HepG2 (cell line): ENCODE measurements around the gene SBNO2. TPM values are rescaled to one million over a fixed set of nuclear protein-coding genes. Genes with fewer than 3 reads are reported as not detected.

ENCODE experiments used
- ATAD3A ChIP-seq: sonication (generic); formaldehyde crosslinking; IDR thresholded peaks from 2 replicates; pipeline ENCODE4 v1.4.0; 2020; ENCODE audit warnings: missing genetic modification reagents
- GPBP1L1 ChIP-seq: sonication (generic); formaldehyde crosslinking; IDR thresholded peaks from 2 replicates; pipeline ENCODE4 v1.5.0; 2020; ENCODE audit warnings: mild to moderate bottlenecking, missing genetic modification reagents
- GTF3A ChIP-seq: sonication (generic); formaldehyde crosslinking; conservative IDR thresholded peaks from 2 replicates; pipeline ENCODE4 v1.4.0; 2020; ENCODE audit warnings: mild to moderate bottlenecking, missing genetic modification reagents
- HMG20B ChIP-seq: conservative IDR thresholded peaks from 2 replicates; pipeline ENCODE4 v1.6.1; 2016; ENCODE audit warnings: missing genetic modification reagents, missing compliant biosample characterization
- HNF4A ChIP-seq: sonication (generic); formaldehyde crosslinking; IDR thresholded peaks from 2 replicates; pipeline ENCODE4 v1.4.0; 2020; ENCODE audit warnings: missing genetic modification reagents
- LBX2 ChIP-seq: sonication (generic); formaldehyde crosslinking; IDR thresholded peaks from 2 replicates; pipeline ENCODE4 v1.5.0; 2020; ENCODE audit warnings: missing genetic modification reagents, mild to moderate bottlenecking, borderline replicate concordance
- NFE2 ChIP-seq: sonication (generic); formaldehyde crosslinking; IDR thresholded peaks from 2 replicates; pipeline ENCODE4 v1.4.0; 2020; ENCODE audit warnings: missing genetic modification reagents
- RORA ChIP-seq: sonication (generic); formaldehyde crosslinking; IDR thresholded peaks from 2 replicates; pipeline ENCODE4 v1.5.0; 2020; ENCODE audit warnings: mild to moderate bottlenecking, missing genetic modification reagents, moderate library complexity
- SNAPC2 ChIP-seq: sonication (generic); formaldehyde crosslinking; IDR thresholded peaks from 2 replicates; pipeline ENCODE4 v1.8.1; 2022; ENCODE audit warnings: mild to moderate bottlenecking, missing genetic modification reagents
- SYNCRIP ChIP-seq: fragments of 200-400 bp; formaldehyde crosslinking; IDR thresholded peaks from 2 replicates; pipeline ENCODE4 v1.6.1; 2018; ENCODE audit warnings: mild to moderate bottlenecking, low read depth, low read length; ENCODE audit not compliant: insufficient read depth
- THYN1 ChIP-seq: sonication (generic); formaldehyde crosslinking; IDR thresholded peaks from 2 replicates; pipeline ENCODE4 v1.8.1; 2023; ENCODE audit warnings: low read depth, mild to moderate bottlenecking, moderate library complexity, missing genetic modification reagents, borderline replicate concordance
- TRIM24 ChIP-seq: sonication (generic); formaldehyde crosslinking; IDR thresholded peaks from 2 replicates; pipeline ENCODE4 v1.8.0; 2022; ENCODE audit warnings: mild to moderate bottlenecking, missing genetic modification reagents
- ZFP37 ChIP-seq: sonication (generic); formaldehyde crosslinking; IDR thresholded peaks from 2 replicates; pipeline ENCODE4 v1.4.0; 2020; ENCODE audit warnings: missing genetic modification reagents, borderline replicate concordance
- ZNF496 ChIP-seq: sonication (generic); formaldehyde crosslinking; IDR thresholded peaks from 2 replicates; pipeline ENCODE4 v1.8.1; 2023; ENCODE audit warnings: mild to moderate bottlenecking, moderate library complexity, missing genetic modification reagents; ENCODE audit not compliant: insufficient replicate concordance
- ZNF503 ChIP-seq: sonication (generic); formaldehyde crosslinking; IDR thresholded peaks from 2 replicates; pipeline ENCODE4 v1.4.0; 2020; ENCODE audit warnings: missing genetic modification reagents
- ZNF614 ChIP-seq: IDR thresholded peaks from 2 replicates; pipeline ENCODE4 v1.6.1; 2018; ENCODE audit warnings: missing biosample characterization, missing genetic modification reagents, inconsistent platforms, borderline replicate concordance
- ZNF646 ChIP-seq: sonication (generic); formaldehyde crosslinking; IDR thresholded peaks from 2 replicates; pipeline ENCODE4 v1.9.0; 2021; ENCODE audit warnings: mild to moderate bottlenecking, missing genetic modification reagents
- ZNF772 ChIP-seq: sonication (generic); formaldehyde crosslinking; IDR thresholded peaks from 2 replicates; pipeline ENCODE4 v1.5.0; 2020; ENCODE audit warnings: mild to moderate bottlenecking, missing genetic modification reagents
- ZNF773 ChIP-seq: sonication (generic); formaldehyde crosslinking; IDR thresholded peaks from 2 replicates; pipeline ENCODE4 v1.4.0; 2020; ENCODE audit warnings: missing genetic modification reagents, borderline replicate concordance
- ZZZ3 ChIP-seq: sonication (generic); formaldehyde crosslinking; IDR thresholded peaks from 2 replicates; pipeline ENCODE4 v1.4.0; 2020; ENCODE audit warnings: missing genetic modification reagents, mild to moderate bottlenecking, borderline replicate concordance
- polyA plus RNA-seq, 8 experiments: library from polyadenylated mRNA; depleted of rRNA in 3 of 8; stranded (reverse) in 7 of 8; unstranded in 1 of 8; fragments of >200 nt; fragmentation: Illumina TruSeq in 4 of 8; extraction: Trizol in 4 of 8; gene quantifications; 2 replicates each; pipeline versions ENCODE4 v1.2.1 to v1.2.3, GENCODE V29; 2011 to 2016; ENCODE audit warnings: low read depth in 4 of 8, missing spikeins in 1 of 8, mixed read lengths in 1 of 8; ENCODE audit not compliant: insufficient read depth in 1 of 8
- total RNA-seq, 5 experiments: library from RNA; depleted of rRNA; stranded (reverse); fragments of >200 nt; fragmentation: Illumina TruSeq; extraction: Trizol; gene quantifications; 2 replicates each; pipeline ENCODE4 v1.2.3, GENCODE V29; 2016; ENCODE audit warnings: low read depth in 1 of 5

The SBNO2 gene
- total and polyA plus RNA-seq, 2 of the 13 experiments (the other 11 are each of a cell fraction or from before 2014, with no cell fraction given), result 8.6 to 10.4 TPM

DNA sequence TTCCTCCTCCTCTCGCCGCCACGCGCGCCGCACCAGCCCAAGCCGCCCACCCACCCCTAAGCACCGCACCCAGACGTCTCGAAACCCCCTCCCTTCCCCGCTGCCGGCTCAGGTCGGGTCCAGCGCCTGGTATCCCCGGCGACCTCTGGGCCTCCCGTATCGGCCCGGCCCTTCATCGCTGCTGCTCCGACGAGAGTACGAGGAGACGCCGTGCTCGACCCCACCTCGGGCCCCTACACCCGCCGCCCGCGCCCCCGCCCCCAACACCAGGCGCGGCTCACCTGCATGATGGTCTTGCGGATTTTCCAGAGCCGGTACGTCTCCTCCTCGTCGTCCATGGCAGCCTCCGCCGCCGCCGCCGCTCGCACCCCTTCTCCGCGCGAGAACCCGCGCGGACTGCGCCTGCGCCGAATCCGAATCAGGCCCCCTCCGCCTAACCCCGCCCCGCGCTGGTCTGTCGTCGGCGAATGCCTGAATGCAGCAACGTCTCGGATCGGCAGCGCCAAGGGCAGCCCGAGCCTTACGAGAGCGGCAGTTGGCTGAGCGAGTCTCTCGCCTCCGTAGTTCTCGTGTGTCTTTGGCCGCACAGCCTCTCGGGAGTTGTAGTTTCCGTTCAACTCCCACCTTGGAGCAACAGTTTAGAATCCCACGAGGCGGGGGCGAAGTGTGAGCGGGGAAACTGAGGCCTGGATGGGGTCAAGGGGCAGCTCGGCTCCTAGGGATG lies 78.9 kb downstream of the SBNO2 start, which contains the start of gene POLR2E (continued):
- no peak for TF ChIP-seq GTF3A (CRISPR knock-in tag)
- no peak for TF ChIP-seq LBX2
- TF ChIP-seq GPBP1L1 (CRISPR knock-in tag), result no peak
- peak; percentile 58; the same call in 1 of the 2 replicates for TF ChIP-seq SNAPC2 (CRISPR knock-in tag)
- TF ChIP-seq HNF4A, result no peak; the same call in 1 of the 2 replicates
- TF ChIP-seq ZNF773 (CRISPR knock-in tag), result no peak
- TF ChIP-seq ATAD3A (CRISPR knock-in tag), result no peak
- no peak for TF ChIP-seq ZNF496 (CRISPR knock-in tag)
- no peak for TF ChIP-seq THYN1 (CRISPR knock-in tag)
- no peak for TF ChIP-seq ZZZ3 (CRISPR knock-in tag)
- no peak for TF ChIP-seq ZFP37
- 0 out of 2 replicates have a peak, but pooled peaks have one; percentile 50 for TF ChIP-seq ZNF772 (CRISPR knock-in tag)
- no peak for TF ChIP-seq HMG20B (CRISPR knock-in tag)
- no peak; the same call in 1 of the 2 replicates for TF ChIP-seq ZNF503 (CRISPR knock-in tag)
- TF ChIP-seq TRIM24 (CRISPR knock-in tag), result no peak
- no peak for TF ChIP-seq RORA
- no peak for TF ChIP-seq ZNF614 (CRISPR knock-in tag)
- no peak for TF ChIP-seq ZNF646 (CRISPR knock-in tag)
- no peak for TF ChIP-seq SYNCRIP
- no peak for TF ChIP-seq NFE2
